LNCaP clone FGC (cell line): ENCODE data around the gene IL16.

ENCODE experiments used
- DNase-seq: peaks from one replicate; pipeline ENCODE4 v3.0.0-alpha.2; 2011; ENCODE audit warnings: low read depth
- H3K4me3 ChIP-seq: 2 replicates; pipeline ENCODE4 v1.5.1; 2011; ENCODE audit warnings: mild to moderate bottlenecking, low read depth, low read length, control low read depth
- CTCF ChIP-seq: IDR thresholded peaks from 2 replicates; pipeline ENCODE4 v1.5.1; 2012; ENCODE audit warnings: mild to moderate bottlenecking; ENCODE audit not compliant: control insufficient read depth, insufficient read depth; ENCODE audit errors: extremely low read depth

The IL16 gene

GRCh38 chr15:81337713-81338157, 141.1 kb downstream of the IL16 start:
- no peak overlapping the region for H3K4me3 ChIP-seq
- peak; percentile 33 for DNase-seq
- no peak for TF ChIP-seq CTCF

- peak; percentile 98 for DNase-seq
- H3K4me3 ChIP-seq, result no peak overlapping the region
- no peak for TF ChIP-seq CTCF
Measured at GRCh38 chr15:81338170-81339007, 141.7 kb downstream of the IL16 start.

- no peak for TF ChIP-seq CTCF
- no peak overlapping the region for H3K4me3 ChIP-seq
- DNase-seq, result peak; percentile 77
Measured at GRCh38 chr15:81339321-81339720, 142.6 kb downstream of the IL16 start.

GRCh38 chr15:81339851-81340250, 143.2 kb downstream of the IL16 start:
- H3K4me3 ChIP-seq, result no peak overlapping the region
- no peak for DNase-seq
- no peak for TF ChIP-seq CTCF

GRCh38 chr15:81341351-81341750, 144.7 kb downstream of the IL16 start:
- DNase-seq, result no peak
- H3K4me3 ChIP-seq, result no peak overlapping the region
- TF ChIP-seq CTCF, result no peak

DNA sequence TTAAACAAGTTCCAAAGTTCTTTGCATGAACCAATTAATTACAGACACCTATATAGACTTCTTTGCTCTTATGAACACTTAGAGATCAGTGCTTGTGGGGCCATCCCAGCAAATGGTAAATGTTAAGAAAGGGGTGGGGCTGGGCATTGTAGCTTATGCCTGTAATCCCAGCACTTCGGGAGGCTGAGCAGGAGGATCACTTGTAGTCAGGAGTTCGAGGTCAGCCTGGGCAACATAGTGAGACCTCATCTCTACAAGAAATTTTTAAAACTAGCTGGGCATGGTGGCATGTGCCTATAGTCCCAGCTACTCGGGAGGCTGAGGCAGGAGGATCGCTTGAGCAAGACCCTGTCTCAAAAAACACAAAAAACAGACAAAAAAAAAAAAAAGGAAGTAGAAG, 146.7 kb downstream of the IL16 start:
- H3K4me3 ChIP-seq, result no peak overlapping the region
- no peak for DNase-seq
- no peak for TF ChIP-seq CTCF

GRCh38 chr15:81346611-81347010, 149.9 kb downstream of the IL16 start:
- no peak for TF ChIP-seq CTCF
- no peak for DNase-seq
- H3K4me3 ChIP-seq, result no peak overlapping the region
